SK-N-SH treated with all-trans-retinoic acid at 6 μM for 48 hours (cell line): ENCODE results near the gene PLA2G4F.

Experiments used
- ATAC-seq: fragments of 200-7000 bp; cut with Tn5 transposase; 3 replicates; pipeline ENCODE4 v1.9.1; 2020; ENCODE audit warnings: mild to moderate bottlenecking, moderate library complexity
- ARNTL ChIP-seq: fragments of 450-650 bp; formaldehyde crosslinking; IDR thresholded peaks from 2 replicates; pipeline ENCODE4 v1.5.0; 2020; ENCODE audit warnings: low read depth, mild to moderate bottlenecking, moderate library complexity, borderline replicate concordance
- BACH2 ChIP-seq: fragments of 250-450 bp; sonication (Bioruptor Pico); IDR thresholded peaks from 2 replicates; pipeline ENCODE4 v1.9.0; 2021; ENCODE audit warnings: mild to moderate bottlenecking, borderline replicate concordance
- CREB5 ChIP-seq: fragments of 250-450 bp; sonication (Bioruptor Pico); IDR thresholded peaks from 2 replicates; pipeline ENCODE4 v1.5.1; 2020; ENCODE audit warnings: low read depth, mild to moderate bottlenecking, moderate library complexity
- CSDC2 ChIP-seq: fragments of 250-450 bp; sonication (Bioruptor Pico); IDR thresholded peaks from 2 replicates; pipeline ENCODE4 v1.5.0; 2020; ENCODE audit warnings: mild to moderate bottlenecking, moderate library complexity
- ESRRG ChIP-seq: fragments of 250-450 bp; sonication (Bioruptor Pico); IDR thresholded peaks from 2 replicates; pipeline ENCODE4 v1.6.1; 2021; ENCODE audit warnings: mild to moderate bottlenecking
- ISL1 ChIP-seq: fragments of 250-450 bp; sonication (Bioruptor Pico); IDR thresholded peaks from 2 replicates; pipeline ENCODE4 v2.1.2; 2022; ENCODE audit warnings: mild to moderate bottlenecking, moderate library complexity
- OSR1 ChIP-seq: fragments of 250-450 bp; sonication (Bioruptor Pico); IDR thresholded peaks from 2 replicates; pipeline ENCODE4 v1.8.0; 2022; ENCODE audit warnings: moderate library complexity, mild to moderate bottlenecking, inconsistent platforms
- PPARA ChIP-seq: fragments of 250-450 bp; sonication (Bioruptor Pico); IDR thresholded peaks from 2 replicates; pipeline ENCODE4 v1.5.0; 2020; ENCODE audit warnings: mild to moderate bottlenecking, borderline replicate concordance
- RARB ChIP-seq: fragments of 250-450 bp; sonication (Bioruptor Pico); IDR thresholded peaks from 2 replicates; pipeline ENCODE4 v1.8.0; 2021; ENCODE audit warnings: mild to moderate bottlenecking, moderate library complexity
- SNAI2 ChIP-seq: fragments of 250-450 bp; sonication (Bioruptor Pico); IDR thresholded peaks from 2 replicates; pipeline ENCODE4 v1.5.0; 2020; ENCODE audit warnings: mild to moderate bottlenecking, moderate library complexity
- ZC3H10 ChIP-seq: fragments of 250-450 bp; sonication (Bioruptor Pico); IDR thresholded peaks from 2 replicates; pipeline ENCODE4 v1.5.1; 2021; ENCODE audit warnings: mild to moderate bottlenecking, moderate library complexity
- ZFP30 ChIP-seq: fragments of 450-650 bp; formaldehyde crosslinking; IDR thresholded peaks from 2 replicates; pipeline ENCODE4 v1.5.0; 2022; ENCODE audit warnings: mild to moderate bottlenecking, moderate library complexity
- ZNF565 ChIP-seq: fragments of 450-650 bp; formaldehyde crosslinking; conservative IDR thresholded peaks from 2 replicates; pipeline ENCODE4 v1.5.0; 2020; ENCODE audit warnings: low read depth, mild to moderate bottlenecking, moderate library complexity
- ZNF8 ChIP-seq: fragments of 450-650 bp; formaldehyde crosslinking; IDR thresholded peaks from 2 replicates; pipeline ENCODE4 v1.5.0; 2020; ENCODE audit warnings: mild to moderate bottlenecking, moderate library complexity
- TF ChIP-seq, protein P1 (sequence below): fragments of 250-450 bp; sonication (Bioruptor Pico); IDR thresholded peaks from 2 replicates; pipeline ENCODE4 v1.8.0; 2021; ENCODE audit warnings: low read depth, mild to moderate bottlenecking, moderate library complexity, borderline replicate concordance
- TF ChIP-seq, protein P2 (sequence below): fragments of 250-450 bp; sonication (Bioruptor Pico); IDR thresholded peaks from 2 replicates; pipeline ENCODE4 v1.5.0; 2020; ENCODE audit warnings: mild to moderate bottlenecking, moderate library complexity
- TF ChIP-seq, protein P3 (sequence below): fragments of 250-450 bp; sonication (Bioruptor Pico); IDR thresholded peaks from 2 replicates; pipeline ENCODE4 v1.8.0; 2020; ENCODE audit warnings: mild to moderate bottlenecking, moderate library complexity, borderline replicate concordance
- TF ChIP-seq, protein P4 (sequence below): fragments of 250-450 bp; sonication (Bioruptor Pico); IDR thresholded peaks from 2 replicates; pipeline ENCODE4 v1.5.1; 2021; ENCODE audit warnings: mild to moderate bottlenecking, moderate library complexity

Gene PLA2G4F

DNA sequence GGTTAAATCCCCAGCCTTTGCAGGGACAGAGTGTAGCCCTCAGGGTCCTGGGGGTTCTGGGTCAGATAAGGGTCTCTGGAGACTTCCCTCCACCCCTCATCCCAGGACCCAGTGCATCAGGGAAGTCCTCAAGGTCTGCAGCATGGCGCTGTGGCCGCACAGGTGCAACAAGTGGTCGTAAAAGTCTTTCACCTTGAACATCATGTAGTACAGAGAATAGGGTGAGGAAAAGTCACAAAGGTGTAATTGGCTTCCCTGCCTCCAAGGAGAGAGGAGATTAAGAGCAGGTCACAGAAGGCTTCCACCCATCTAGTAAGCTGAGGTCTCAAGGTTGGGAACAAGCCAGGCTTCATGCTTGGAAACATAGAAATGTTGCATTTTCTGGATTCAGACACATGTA lies 32.9 kb downstream of the PLA2G4F start:
- ATAC-seq = no peak

DNA sequence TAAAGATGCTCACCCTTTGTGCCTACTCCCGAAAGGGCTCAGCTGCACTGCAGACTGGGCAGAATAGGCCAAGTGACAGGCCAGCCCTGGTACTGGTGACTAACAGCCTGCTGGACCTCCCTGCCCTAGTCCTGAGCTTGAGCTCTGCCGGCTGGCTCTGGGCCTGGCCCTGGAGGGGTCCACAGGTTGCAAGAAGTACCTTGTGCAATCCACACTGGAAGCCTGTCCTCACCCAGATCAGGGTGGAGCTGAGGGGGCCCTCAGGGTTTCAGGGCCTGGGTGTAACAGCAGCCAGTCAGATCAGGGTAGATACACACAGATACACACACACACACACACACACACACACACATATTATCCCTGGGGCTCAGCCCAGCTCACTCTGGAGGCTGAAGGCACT lies 34.8 kb downstream of the PLA2G4F start:
- ATAC-seq = no peak
- no peak for TF ChIP-seq ISL1 (CRISPR knock-in tag)
- TF ChIP-seq ZC3H10 (CRISPR knock-in tag) = no peak

More for the DNA sequence above, 32.9 kb downstream of the PLA2G4F start:
- TF ChIP-seq, protein P1, sequence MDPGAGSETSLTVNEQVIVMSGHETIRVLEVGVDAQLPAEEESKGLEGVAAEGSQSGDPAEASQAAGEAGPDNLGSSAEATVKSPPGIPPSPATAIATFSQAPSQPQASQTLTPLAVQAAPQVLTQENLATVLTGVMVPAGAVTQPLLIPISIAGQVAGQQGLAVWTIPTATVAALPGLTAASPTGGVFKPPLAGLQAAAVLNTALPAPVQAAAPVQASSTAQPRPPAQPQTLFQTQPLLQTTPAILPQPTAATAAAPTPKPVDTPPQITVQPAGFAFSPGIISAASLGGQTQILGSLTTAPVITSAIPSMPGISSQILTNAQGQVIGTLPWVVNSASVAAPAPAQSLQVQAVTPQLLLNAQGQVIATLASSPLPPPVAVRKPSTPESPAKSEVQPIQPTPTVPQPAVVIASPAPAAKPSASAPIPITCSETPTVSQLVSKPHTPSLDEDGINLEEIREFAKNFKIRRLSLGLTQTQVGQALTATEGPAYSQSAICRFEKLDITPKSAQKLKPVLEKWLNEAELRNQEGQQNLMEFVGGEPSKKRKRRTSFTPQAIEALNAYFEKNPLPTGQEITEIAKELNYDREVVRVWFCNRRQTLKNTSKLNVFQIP (CRISPR knock-in tag) = no peak
- TF ChIP-seq ISL1 (CRISPR knock-in tag) (no peak), OSR1 (no peak), ARNTL (CRISPR knock-in tag) (no peak), CREB5 (CRISPR knock-in tag) (no peak), ZC3H10 (CRISPR knock-in tag) (no peak), ESRRG (CRISPR knock-in tag) (no peak), CSDC2 (CRISPR knock-in tag) (no peak), ZNF565 (CRISPR knock-in tag) (no peak), ZFP30 (no peak)
- TF ChIP-seq, protein P2, sequence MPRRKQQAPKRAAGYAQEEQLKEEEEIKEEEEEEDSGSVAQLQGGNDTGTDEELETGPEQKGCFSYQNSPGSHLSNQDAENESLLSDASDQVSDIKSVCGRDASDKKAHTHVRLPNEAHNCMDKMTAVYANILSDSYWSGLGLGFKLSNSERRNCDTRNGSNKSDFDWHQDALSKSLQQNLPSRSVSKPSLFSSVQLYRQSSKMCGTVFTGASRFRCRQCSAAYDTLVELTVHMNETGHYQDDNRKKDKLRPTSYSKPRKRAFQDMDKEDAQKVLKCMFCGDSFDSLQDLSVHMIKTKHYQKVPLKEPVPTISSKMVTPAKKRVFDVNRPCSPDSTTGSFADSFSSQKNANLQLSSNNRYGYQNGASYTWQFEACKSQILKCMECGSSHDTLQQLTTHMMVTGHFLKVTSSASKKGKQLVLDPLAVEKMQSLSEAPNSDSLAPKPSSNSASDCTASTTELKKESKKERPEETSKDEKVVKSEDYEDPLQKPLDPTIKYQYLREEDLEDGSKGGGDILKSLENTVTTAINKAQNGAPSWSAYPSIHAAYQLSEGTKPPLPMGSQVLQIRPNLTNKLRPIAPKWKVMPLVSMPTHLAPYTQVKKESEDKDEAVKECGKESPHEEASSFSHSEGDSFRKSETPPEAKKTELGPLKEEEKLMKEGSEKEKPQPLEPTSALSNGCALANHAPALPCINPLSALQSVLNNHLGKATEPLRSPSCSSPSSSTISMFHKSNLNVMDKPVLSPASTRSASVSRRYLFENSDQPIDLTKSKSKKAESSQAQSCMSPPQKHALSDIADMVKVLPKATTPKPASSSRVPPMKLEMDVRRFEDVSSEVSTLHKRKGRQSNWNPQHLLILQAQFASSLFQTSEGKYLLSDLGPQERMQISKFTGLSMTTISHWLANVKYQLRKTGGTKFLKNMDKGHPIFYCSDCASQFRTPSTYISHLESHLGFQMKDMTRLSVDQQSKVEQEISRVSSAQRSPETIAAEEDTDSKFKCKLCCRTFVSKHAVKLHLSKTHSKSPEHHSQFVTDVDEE (CRISPR knock-in tag) = no peak

DNA sequence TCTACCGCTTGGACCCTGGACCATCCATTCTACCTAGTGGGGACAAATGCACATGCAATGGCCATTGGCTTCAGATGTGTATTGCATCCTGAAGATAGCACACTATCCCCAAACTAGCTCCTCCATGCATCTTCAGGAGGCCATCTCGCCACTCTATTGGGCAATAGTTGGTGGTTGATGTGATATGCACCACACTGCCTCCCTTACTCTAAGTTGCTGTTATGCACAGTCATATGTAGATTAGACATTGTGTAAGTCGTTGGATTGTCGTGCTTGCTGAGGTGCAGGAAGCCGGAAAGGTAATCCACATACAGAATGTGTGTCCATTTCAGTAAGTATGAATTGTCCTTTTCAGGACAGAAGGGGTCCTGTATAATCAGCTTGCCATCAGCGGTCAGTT lies 35.4 kb downstream of the PLA2G4F start:
- TF ChIP-seq ARNTL (CRISPR knock-in tag) (no peak), ZNF565 (CRISPR knock-in tag) (no peak), BACH2 (CRISPR knock-in tag) (no peak), ZNF8 (CRISPR knock-in tag) (no peak), ISL1 (CRISPR knock-in tag) (no peak), OSR1 (no peak)
- TF ChIP-seq, protein P1 (CRISPR knock-in tag) = no peak

GRCh38 chr15:42120285-42120684 lies 36.2 kb downstream of the PLA2G4F start:
- TF ChIP-seq, protein P3, sequence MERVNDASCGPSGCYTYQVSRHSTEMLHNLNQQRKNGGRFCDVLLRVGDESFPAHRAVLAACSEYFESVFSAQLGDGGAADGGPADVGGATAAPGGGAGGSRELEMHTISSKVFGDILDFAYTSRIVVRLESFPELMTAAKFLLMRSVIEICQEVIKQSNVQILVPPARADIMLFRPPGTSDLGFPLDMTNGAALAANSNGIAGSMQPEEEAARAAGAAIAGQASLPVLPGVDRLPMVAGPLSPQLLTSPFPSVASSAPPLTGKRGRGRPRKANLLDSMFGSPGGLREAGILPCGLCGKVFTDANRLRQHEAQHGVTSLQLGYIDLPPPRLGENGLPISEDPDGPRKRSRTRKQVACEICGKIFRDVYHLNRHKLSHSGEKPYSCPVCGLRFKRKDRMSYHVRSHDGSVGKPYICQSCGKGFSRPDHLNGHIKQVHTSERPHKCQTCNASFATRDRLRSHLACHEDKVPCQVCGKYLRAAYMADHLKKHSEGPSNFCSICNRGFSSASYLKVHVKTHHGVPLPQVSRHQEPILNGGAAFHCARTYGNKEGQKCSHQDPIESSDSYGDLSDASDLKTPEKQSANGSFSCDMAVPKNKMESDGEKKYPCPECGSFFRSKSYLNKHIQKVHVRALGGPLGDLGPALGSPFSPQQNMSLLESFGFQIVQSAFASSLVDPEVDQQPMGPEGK (CRISPR knock-in tag) = no peak
- TF ChIP-seq PPARA (no peak), RARB (CRISPR knock-in tag) (no peak), SNAI2 (no peak), ZFP30 (no peak)
- TF ChIP-seq, protein P1 (CRISPR knock-in tag) = no peak
- TF ChIP-seq, protein P4, sequence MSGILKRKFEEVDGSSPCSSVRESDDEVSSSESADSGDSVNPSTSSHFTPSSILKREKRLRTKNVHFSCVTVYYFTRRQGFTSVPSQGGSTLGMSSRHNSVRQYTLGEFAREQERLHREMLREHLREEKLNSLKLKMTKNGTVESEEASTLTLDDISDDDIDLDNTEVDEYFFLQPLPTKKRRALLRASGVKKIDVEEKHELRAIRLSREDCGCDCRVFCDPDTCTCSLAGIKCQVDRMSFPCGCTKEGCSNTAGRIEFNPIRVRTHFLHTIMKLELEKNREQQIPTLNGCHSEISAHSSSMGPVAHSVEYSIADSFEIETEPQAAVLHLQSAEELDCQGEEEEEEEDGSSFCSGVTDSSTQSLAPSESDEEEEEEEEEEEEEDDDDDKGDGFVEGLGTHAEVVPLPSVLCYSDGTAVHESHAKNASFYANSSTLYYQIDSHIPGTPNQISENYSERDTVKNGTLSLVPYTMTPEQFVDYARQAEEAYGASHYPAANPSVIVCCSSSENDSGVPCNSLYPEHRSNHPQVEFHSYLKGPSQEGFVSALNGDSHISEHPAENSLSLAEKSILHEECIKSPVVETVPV = no peak
- TF ChIP-seq, all 23 proteins: peak for 0

More for the DNA sequence above, 35.4 kb downstream of the PLA2G4F start:
- no peak for ATAC-seq

More at GRCh38 chr15:42120285-42120684, 36.2 kb downstream of the PLA2G4F start:
- no peak for ATAC-seq
